Gastrocnemius medialis (tissue), 4 donors: ENCODE data around the gene RHOB. TPM values are rescaled to one million over a fixed set of nuclear protein-coding genes. Genes with fewer than 3 reads are reported as not detected.

ENCODE experiments used
- ATAC-seq, 2 donors: fragments of 150-250 bp; one replicate each; pipeline ENCODE4 v1.9.1; 2016
- DNase-seq, 2 donors: peaks; one replicate each; pipeline ENCODE4 v3.0.0-alpha.2; 2019
- H3K27ac ChIP-seq, 4 donors: fragments of 200-600 bp; sonication (generic); 1 replicate in 1 of 4; 2 replicates in 3 of 4; pipeline ENCODE4 v1.5.1; 2016 to 2018; ENCODE audit warnings: mild to moderate bottlenecking in 2 of 4, moderate library complexity in 1 of 4
- H3K27me3 ChIP-seq, 3 donors: fragments of 200-600 bp; sonication (generic) in 2 of 3; 1 replicate in 1 of 3; 2 replicates in 2 of 3; pipeline versions ENCODE4 v1.5.1 to v1.6.0; 2016 to 2019; ENCODE audit warnings: mild to moderate bottlenecking in 1 of 3, moderate library complexity in 1 of 3
- H3K36me3 ChIP-seq, 2 donors: fragments of 200-600 bp; sonication (generic) in 1 of 2; one replicate each; pipeline ENCODE4 v1.5.1; 2017 to 2018
- H3K4me1 ChIP-seq, 2 donors: fragments of 200-600 bp; sonication (generic) in 1 of 2; one replicate each; pipeline ENCODE4 v1.5.1; 2016 to 2017; ENCODE audit warnings: mild to moderate bottlenecking in 2 of 2
- H3K4me3 ChIP-seq, 4 donors: fragments of 200-600 bp; sonication (generic) in 3 of 4; 1 replicate in 1 of 4; 2 replicates in 3 of 4; pipeline ENCODE4 v1.5.1; 2016 to 2019; ENCODE audit warnings: mild to moderate bottlenecking in 2 of 4
- H3K9me3 ChIP-seq, 3 donors: fragments of 200-600 bp; sonication (generic) in 2 of 3; 1 replicate in 1 of 3; 2 replicates in 2 of 3; pipeline ENCODE4 v1.5.1; 2016 to 2019
- POLR2A ChIP-seq, 2 donors: fragments of 450-650 bp; IDR thresholded peaks; one replicate each; pipeline ENCODE4 v1.6.1; 2017; ENCODE audit warnings: antibody characterized with exemption in 2 of 2, mild to moderate bottlenecking in 2 of 2, moderate library complexity in 2 of 2
- in situ Hi-C, 4 donors: fragments of 200-750 bp; cut with MboI; loops; one replicate each; pipeline versions ENCODE4 v1.15.0 to v1.8.0; 2017; ENCODE audit warnings: low sequenced_read_pairs in 4 of 4
- intact Hi-C: fragments of 100-400 bp; cut with DNase I; formaldehyde crosslinking; loops from one replicate; pipeline ENCODE4 v1.15.1; 2023; ENCODE audit warnings: low total_unique reads
- total RNA-seq, 4 donors: library from RNA; depleted of rRNA; stranded (reverse); fragments of >200 nt; gene quantifications; one replicate each; pipeline versions ENCODE4 v1.1.0 to v1.2.3, GENCODE V29; 2016
- TF ChIP-seq, protein P1 (sequence below), 5 experiments: fragments of 450-650 bp in 3 of 5; fragments of 200-600 bp in 2 of 5; sonication (generic) in 2 of 5; IDR thresholded peaks in 4 of 5; conservative IDR thresholded peaks in 1 of 5; 1 replicate in 4 of 5; 2 replicates in 1 of 5; pipeline ENCODE4 v1.5.1; 2016 to 2019; ENCODE audit warnings: antibody characterized with exemption in 5 of 5, mild to moderate bottlenecking in 3 of 5, moderate library complexity in 3 of 5

RHOB gene
- total RNA-seq, 4 donors from 2014 or later: 696 to 1,267 (median 1,094) TPM

DNA sequence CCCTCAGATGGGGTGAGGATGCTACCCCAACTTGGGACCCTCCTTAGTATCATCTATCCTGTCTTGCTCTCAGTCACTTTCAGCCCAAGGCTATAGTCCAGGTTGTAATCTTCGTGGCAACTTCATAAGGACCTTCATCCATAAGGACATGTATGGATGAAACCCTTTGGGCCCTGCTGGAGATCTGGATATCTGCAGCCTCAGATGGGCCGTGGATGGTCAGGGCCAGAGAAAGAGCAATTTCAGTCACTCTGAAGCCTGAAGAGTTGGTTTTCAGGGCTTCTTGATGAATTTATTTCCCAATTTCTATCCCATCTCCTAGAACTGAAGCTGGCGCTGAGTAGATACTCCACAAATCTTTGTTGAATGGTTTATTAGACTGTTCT, 28.7 kb downstream of the RHOB start:
- H3K4me1 ChIP-seq: peaks cover 16 to 29% of the 10 kb centered on the region in 2 donors
- in situ Hi-C loops (no loop called here), intact Hi-C loops (no loop called here)
- no peaks in the 10 kb centered on the region for H3K9me3 ChIP-seq
- H3K36me3 ChIP-seq: no peaks in the 10 kb centered on the region
- H3K27ac ChIP-seq: peak overlapping the region in 3 of 4 donors; percentile 1 to 68 (median 64)
- no peaks in the 10 kb centered on the region for H3K27me3 ChIP-seq
- ATAC-seq: no peak
- no peak overlapping the region for H3K4me3 ChIP-seq
- TF ChIP-seq POLR2A (IDR thresholded peaks at IDR 0.05): no peak
- TF ChIP-seq, protein P1, sequence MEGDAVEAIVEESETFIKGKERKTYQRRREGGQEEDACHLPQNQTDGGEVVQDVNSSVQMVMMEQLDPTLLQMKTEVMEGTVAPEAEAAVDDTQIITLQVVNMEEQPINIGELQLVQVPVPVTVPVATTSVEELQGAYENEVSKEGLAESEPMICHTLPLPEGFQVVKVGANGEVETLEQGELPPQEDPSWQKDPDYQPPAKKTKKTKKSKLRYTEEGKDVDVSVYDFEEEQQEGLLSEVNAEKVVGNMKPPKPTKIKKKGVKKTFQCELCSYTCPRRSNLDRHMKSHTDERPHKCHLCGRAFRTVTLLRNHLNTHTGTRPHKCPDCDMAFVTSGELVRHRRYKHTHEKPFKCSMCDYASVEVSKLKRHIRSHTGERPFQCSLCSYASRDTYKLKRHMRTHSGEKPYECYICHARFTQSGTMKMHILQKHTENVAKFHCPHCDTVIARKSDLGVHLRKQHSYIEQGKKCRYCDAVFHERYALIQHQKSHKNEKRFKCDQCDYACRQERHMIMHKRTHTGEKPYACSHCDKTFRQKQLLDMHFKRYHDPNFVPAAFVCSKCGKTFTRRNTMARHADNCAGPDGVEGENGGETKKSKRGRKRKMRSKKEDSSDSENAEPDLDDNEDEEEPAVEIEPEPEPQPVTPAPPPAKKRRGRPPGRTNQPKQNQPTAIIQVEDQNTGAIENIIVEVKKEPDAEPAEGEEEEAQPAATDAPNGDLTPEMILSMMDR (IDR thresholded peaks at IDR 0.05 in 4 of 5, conservative IDR thresholded peaks at IDR 0.05 in 1 of 5): no peak
- no peak for DNase-seq

GRCh38 chr2:20476481-20476880, 29.6 kb downstream of the RHOB start:
- intact Hi-C loops (no loop called here), in situ Hi-C loops (no loop called here)

DNA sequence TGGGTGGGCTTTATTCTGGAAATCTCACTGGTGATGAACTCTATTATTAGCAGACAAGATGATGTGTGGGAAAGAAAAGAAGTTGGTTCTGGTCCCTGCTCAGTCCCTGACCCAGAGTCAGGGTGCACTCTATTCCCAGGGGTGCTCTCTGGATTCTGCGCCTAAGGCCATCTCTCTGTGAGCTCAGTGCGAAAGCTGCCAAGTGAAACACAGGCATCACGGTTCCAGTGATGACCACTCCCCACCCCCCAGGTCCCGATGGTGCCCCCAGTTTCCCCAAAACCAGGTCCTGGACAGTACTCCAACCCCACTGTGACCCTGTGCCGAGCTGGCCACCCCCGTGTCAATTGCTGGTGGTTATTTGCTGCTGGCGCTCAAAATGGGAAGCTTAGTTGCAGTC, 30.1 kb downstream of the RHOB start:
- H3K27ac ChIP-seq: peak overlapping the region in 3 of 4 donors; percentile 24 to 68 (median 35)
- H3K4me3 ChIP-seq: no peak overlapping the region
- ATAC-seq (no peak), DNase-seq (no peak)
- H3K27me3 ChIP-seq: no peaks in the 10 kb centered on the region
- H3K4me1 ChIP-seq: peaks cover 13 to 26% of the 10 kb centered on the region in 2 donors
- no peaks in the 10 kb centered on the region for H3K9me3 ChIP-seq
- in situ Hi-C loops: no loop called here
- intact Hi-C loops: no loop called here
- TF ChIP-seq, protein P1 (IDR thresholded peaks at IDR 0.05 in 4 of 5, conservative IDR thresholded peaks at IDR 0.05 in 1 of 5): no peak
- no peak for TF ChIP-seq POLR2A (IDR thresholded peaks at IDR 0.05)
- no peaks in the 10 kb centered on the region for H3K36me3 ChIP-seq

More at GRCh38 chr2:20476481-20476880, 29.6 kb downstream of the RHOB start:
- no peak for DNase-seq
- ATAC-seq: no peak
- H3K27ac ChIP-seq: peak overlapping the region in 3 of 4 donors; percentile 22 to 68 (median 24)
- H3K4me3 ChIP-seq: no peak overlapping the region
- TF ChIP-seq POLR2A (IDR thresholded peaks at IDR 0.05): no peak
- TF ChIP-seq, protein P1 (IDR thresholded peaks at IDR 0.05 in 4 of 5, conservative IDR thresholded peaks at IDR 0.05 in 1 of 5): no peak
- H3K4me1 ChIP-seq: peaks cover 16 to 29% of the 10 kb centered on the region in 2 donors
- no peaks in the 10 kb centered on the region for H3K9me3 ChIP-seq
- H3K27me3 ChIP-seq: no peaks in the 10 kb centered on the region
- no peaks in the 10 kb centered on the region for H3K36me3 ChIP-seq

DNA sequence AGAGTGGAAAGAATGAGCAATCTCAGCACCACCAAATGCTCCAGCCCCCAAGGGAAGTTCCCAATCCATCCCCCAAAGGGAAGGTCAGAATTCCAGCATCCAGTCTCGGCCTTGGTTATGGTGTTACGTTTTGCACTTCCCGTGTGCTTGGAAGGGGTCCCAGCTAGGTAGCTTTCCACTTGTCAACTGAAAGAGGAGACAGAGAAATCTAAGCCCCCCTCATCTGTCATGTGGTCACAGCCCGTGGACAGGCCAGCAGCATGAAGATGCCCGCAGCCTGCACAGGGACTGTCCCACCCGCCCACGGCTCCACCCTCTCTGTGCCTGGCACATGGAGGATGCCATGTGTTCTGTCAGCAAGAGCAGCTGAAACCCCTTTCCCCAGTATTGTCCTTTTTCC, 32.1 kb downstream of the RHOB start:
- no peak overlapping the region for H3K4me3 ChIP-seq
- peak overlapping the region in 2 of 4 donors; percentile 12 to 28 for H3K27ac ChIP-seq
- peaks cover 11 to 29% of the 10 kb centered on the region in 2 donors for H3K4me1 ChIP-seq
- in situ Hi-C loops: no loop called here
- DNase-seq: no peak
- H3K27me3 ChIP-seq: no peaks in the 10 kb centered on the region
- no peak for TF ChIP-seq POLR2A (IDR thresholded peaks at IDR 0.05)
- TF ChIP-seq, protein P1 (IDR thresholded peaks at IDR 0.05 in 4 of 5, conservative IDR thresholded peaks at IDR 0.05 in 1 of 5): no peak
- no peaks in the 10 kb centered on the region for H3K9me3 ChIP-seq
- ATAC-seq: no peak
- intact Hi-C loops: no loop called here
- no peaks in the 10 kb centered on the region for H3K36me3 ChIP-seq

GRCh38 chr2:20479835-20480234, 33.0 kb downstream of the RHOB start:
- Histone ChIP-seq H3K27me3 (no peaks in the 10 kb centered on the region), H3K9me3 (no peaks in the 10 kb centered on the region), H3K36me3 (no peaks in the 10 kb centered on the region), H3K27ac (no peak overlapping the region), H3K4me3 (no peak overlapping the region), H3K4me1 (peaks cover 14 to 37% of the 10 kb centered on the region in 2 donors)
- TF ChIP-seq, protein P1 (IDR thresholded peaks at IDR 0.05 in 4 of 5, conservative IDR thresholded peaks at IDR 0.05 in 1 of 5): no peak
- no peak for TF ChIP-seq POLR2A (IDR thresholded peaks at IDR 0.05)
- no peak for DNase-seq
- intact Hi-C loops (no loop called here), in situ Hi-C loops (no loop called here)
- no peak for ATAC-seq
